Left kidney (tissue), 2 donors: Measurements from ENCODE around the gene SWSAP1. TPM values are rescaled to one million over a fixed set of nuclear protein-coding genes. Genes with fewer than 3 reads are reported as not detected.
A peak's percentile ranks its signal among the peaks of the same experiment; 100 is the strongest.
"Not testable (repeated sequence)": the region's sequence is repeated elsewhere in the genome, so short reads cannot be mapped to it uniquely, and the experiment has no call there.

ENCODE experiments used
- DNase-seq: peaks from one replicate; pipeline ENCODE4 v3.0.0-alpha.2; 2013
- polyA plus RNA-seq: library from polyadenylated mRNA; unstranded; fragments of 120-200 nt; gene quantifications from one replicate; pipeline ENCODE4 v1.2.1, GENCODE V29; 2013; ENCODE audit not compliant: insufficient read length

Gene SWSAP1
- polyA plus RNA-seq, 1 donor, result 2.7 TPM

DNA sequence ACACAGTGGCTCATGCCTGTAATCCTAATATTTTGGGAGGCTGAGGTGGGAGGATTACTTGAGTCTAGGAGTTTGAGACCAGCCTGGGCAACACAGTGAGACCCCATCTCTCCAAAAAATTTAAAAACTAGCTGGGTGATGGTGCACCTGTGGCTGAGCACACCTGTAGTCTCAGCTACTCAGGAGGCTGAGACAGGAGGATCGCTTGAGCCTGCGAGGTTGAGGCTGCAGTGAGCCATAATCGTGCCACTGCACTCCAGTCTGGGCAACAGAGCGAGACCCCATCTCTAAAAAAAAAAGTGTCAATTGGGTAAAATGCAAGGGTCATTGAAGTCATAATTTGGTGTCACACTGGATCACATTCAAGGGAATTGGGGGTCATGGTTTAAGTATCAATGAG, 20.4 kb upstream of the SWSAP1 start:
- DNase-seq, result not testable (repeated sequence)

DNA sequence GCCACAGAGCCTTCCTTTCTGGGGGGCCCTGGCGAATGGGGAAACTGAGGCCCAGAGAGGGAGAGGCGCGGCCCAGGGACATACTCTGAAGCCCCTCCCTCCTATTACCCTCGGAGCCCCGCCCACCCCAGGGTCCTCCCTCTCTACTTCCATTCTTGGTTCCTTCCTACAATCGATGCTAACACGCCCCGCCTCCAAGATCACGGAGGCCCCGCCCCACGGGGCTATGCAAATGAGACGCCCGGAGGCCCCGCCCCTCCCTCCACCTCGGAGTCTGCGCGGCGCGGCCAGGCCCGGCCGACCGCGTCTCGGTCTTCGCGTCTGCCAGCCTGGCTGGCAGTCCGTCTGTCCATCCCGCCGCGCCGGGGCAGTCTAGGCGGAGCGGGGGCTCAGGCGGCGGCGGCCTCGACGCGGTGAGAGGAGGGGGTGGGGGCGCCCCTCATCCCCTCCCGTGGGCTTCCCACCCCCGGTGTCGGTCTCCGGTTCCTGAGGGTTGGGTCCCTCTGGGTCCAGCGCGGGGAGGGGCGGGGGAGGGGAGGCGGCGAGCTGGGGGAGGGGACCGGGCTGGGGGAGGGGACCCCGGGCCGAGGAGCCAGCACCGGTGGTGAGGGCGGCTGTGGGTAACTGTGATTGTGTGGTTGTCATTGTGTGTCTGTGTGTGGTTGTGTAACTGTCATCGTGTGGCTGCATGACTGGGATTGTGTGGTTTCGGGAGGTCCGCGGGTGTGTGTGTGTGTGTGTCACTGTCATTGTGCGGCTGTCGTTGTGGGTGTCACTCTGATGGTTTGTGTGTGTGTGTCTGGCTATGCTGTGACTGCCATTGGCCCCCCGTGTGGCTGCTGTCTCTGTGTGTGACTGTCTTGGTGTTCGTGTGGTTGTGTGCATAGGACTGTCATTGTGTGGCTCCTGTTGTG, 19.0 kb upstream of the SWSAP1 start, which contains the start of gene PLPPR2:
PLPPR2 (plus strand) TSS at position 273 of the 914 bp plus-strand sequence. CDS start 2,242 bp downstream, outside the sequence.
- DNase-seq, result peak; percentile 85

GRCh38 chr19:11356074-11356397, 18.4 kb upstream of the SWSAP1 start:
- DNase-seq, result no peak

DNA sequence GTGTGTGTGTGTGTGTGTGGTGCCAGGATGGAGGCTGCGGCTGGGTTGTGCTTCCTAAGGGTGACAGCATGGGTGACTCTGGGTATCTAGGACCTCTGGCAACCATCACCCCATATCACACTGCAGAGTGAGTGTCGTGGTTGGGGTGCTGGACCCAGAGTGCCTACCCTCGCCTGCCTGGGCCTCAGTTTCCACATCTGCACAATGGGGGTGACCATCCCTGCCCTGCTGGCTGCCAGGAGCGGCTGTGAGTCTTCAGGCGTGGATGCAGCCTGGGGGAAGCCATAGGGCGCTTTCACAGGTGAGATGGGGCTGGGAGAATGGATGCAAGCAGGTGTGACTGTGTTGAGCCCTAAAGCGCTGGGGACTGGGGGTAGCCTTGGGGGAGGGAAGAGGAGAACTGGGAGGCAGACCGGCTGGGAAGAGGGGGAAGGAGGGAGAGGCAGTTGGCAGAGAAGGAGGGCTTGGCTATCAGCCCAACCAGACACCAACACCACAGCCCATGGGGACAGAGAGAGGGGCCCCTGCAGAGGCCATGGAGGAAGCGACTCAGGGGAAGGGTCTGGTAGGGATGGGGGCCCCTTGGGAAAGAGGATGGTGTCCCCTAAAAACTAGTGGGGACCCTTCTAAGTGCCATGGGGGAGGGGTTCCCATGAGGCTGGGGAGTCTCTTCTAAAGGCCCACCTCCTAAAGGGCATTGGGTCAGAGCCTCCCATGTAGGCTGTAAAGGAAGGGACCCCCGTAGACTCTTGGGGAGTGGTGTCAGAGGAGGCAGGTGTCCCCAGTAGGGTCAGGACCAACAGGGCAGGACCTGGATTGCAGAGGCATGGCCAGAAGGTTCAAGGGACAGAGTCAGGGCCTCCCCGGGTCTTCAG, 17.6 kb upstream of the SWSAP1 start:
- no peak for DNase-seq

DNA sequence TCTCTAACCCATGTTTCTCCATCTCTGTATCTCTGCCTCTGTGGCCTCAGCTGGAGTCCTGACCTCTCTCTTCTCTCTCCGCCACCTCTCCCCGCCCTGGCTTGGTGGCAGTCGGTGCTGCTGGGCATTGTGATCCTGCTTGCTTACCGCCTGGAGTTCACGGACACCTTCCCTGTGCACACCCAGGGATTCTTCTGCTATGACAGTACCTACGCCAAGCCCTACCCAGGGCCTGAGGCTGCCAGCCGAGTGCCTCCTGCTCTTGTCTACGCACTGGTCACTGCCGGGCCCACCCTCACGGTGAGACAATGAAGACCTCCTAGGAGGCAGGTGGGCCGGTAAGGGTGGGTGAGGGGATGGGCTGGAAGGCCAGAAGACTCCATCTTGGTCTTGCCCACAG, 15.0 kb upstream of the SWSAP1 start:
- DNase-seq, result no peak

DNA sequence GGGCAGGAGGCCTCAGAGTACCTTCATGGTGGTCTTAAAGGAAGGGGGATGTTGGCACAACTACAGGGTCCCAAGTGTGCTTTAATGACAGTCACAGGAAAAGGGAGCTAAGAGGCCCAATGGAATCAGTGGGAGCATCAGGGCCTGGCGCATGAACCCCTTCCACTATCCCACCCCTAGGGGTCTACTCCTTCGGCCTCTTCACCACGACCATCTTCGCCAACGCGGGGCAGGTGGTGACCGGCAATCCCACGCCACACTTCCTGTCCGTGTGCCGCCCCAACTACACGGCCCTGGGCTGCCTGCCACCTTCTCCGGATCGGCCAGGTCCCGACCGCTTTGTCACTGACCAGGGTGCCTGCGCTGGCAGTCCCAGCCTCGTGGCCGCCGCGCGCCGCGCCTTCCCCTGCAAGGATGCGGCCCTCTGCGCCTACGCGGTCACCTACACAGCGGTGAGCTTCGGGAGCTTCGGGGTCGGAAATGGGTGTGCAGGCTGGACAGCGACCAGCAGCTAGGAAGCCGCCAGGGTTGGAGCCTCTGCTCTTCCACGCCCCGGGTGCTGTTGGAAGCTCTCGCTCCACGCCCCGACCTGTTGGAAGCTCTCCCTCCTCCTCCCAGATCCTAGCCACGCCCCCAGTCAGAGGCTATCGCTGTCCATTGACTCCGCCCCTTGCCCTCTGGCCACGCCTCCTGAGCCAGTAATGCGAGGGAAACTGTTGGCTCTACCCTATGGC, 13.3 kb upstream of the SWSAP1 start:
- DNase-seq, result no peak

GRCh38 chr19:11361771-11362731, 12.4 kb upstream of the SWSAP1 start:
- no peak for DNase-seq

DNA sequence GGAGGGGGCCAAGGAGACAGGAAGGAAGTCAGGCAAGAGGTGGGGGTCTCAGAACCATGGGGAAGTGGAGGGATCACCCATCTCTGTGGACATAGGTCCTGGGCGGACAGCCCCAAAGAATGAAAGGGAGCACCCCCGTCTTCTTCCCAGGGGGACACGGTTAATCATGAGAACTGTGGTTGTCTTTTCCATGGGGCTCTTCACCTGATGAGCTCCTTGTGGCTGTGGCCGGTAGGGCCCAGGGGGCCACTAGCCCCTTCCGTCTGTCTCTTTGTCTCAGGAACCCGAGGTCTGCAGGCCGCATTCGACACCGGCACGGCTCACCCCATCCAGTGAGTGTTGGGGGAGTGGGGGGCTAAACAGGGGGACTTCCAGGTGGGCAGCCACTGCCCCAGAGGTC, 10.6 kb upstream of the SWSAP1 start:
- DNase-seq, result no peak

- DNase-seq, result no peak
Observed at GRCh38 chr19:11364296-11364904, 10.1 kb upstream of the SWSAP1 start.

DNA sequence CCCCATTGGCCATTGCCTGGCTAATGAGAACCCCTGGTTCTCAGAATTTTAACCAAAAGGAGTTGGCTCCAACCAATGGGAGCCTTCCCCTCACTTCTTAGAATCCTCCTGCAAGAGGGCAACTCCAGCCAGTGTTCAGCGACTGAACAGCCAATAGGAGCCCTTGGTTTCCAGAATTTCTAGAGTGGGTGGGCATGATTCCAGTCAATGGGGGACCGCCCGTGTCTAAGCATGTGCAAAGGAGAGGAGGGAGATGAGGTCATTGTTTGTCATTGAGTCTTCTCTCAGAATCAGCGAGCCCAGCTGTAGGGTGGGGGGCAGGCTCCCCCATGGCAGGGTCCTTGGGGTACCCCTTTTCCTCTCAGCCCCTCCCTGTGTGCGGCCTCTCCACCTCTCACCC, 9.5 kb upstream of the SWSAP1 start:
- DNase-seq, result no peak

DNA sequence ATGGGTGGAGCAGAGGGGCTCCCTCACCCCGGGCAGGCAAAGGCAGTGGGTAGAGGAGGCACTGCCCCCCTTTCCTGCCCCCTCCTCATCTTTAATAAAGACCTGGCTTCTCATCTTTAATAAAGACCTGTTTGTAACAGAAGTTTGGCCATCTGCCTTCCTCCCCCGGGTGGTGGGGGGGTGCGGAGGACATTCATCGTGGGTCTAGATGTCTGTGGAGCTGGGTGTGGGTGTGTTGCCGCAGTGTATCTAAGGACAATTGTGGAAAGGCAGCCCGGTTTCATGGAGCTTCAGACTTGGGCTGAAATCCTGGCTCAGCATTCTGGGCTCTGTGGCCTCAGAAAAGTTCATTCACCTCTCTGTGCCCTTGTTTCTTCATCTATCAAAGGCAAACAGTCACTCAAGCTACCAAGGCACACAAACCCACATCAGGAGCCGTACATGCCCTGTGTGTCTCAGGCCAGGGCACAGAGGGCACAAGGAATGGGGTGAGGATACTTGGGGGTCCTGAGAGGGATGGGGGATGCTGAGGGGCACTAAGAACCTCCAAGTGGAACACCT, 8.8 kb upstream of the SWSAP1 start:
- no peak for DNase-seq

DNA sequence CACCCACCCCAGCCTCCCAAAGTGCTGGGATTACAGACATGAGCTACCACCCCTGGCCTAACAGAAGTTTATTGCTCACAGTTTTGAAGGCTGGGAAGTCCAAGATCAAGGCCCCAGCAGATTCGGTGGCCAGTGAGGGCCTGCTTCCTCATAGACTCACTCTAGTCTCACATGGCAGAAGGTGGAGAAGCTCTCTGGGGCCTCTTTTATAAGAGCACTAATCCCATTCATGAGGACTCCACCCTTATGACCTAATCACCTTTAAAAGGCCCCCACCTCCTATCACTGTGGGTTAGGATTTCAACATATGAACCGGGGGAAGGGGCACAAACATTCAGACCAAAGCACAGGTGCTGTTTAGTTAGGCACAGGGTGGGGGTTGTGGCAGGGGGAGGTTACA, 6.9 kb upstream of the SWSAP1 start:
- no peak for DNase-seq

GRCh38 chr19:11370744-11371143, 3.7 kb upstream of the SWSAP1 start:
- DNase-seq, result no peak

- DNase-seq, result no peak
Observed at GRCh38 chr19:11373166-11373884, 1.1 kb upstream of the SWSAP1 start.

GRCh38 chr19:11373885-11374432, 507 bp upstream of the SWSAP1 start:
- no peak for DNase-seq

- peak; percentile 46 for DNase-seq
Observed at GRCh38 chr19:11375143-11375948, 880 bp downstream of the SWSAP1 start.

DNA sequence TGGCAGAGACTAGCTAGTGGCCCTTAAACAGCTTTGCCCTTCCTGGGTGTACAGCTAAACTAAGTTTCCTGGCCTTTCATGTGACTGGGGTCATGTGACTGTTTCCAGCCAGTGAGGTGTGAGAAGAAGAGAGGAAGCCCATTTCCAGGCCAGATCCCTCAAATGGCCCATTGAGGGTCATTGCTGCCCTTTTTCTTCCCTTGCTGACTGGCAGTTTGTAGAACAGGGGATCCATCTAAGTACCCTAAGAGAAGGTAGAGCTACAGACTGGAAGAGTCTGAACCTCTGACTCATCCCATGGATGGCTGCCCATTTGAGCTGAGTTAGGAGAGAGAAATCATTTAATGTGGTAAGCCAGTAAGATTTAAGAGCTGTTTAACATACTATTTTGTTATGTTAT, 2.8 kb downstream of the SWSAP1 start:
- DNase-seq, result no peak

GRCh38 chr19:11377756-11378155, 3.3 kb downstream of the SWSAP1 start:
- DNase-seq, result no peak
